Ramos (cell line): ENCODE data around the gene SMCP.

Source experiments
- in situ Hi-C: fragments of 300-500 bp; cut with MboI; formaldehyde crosslinking; loops from one replicate; pipeline ENCODE4 v1.14.3; 2022; ENCODE audit warnings: low sequenced_read_pairs; ENCODE audit not compliant: unreplicated experiment

The SMCP gene

DNA sequence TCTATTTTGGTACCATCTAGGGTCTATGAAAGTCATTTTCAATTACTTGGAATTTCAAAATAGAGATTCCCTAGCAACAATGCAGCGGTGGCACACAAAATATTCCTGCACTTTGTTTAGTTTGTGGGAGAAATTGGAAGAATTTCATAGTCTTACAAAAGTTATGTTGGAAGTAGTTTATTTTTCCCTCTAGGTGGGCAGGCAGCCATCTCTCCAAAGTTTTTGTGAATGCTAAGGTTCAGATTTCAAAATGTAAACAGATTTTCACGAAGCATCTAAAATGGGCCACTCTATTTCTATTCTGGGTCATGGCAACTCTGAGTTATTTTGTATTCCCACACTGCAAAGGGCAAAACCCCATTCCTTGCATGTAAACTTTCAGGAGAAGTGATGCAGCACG lies 8.0 kb downstream of the SMCP start:
- in situ Hi-C loops: no loop called here

DNA sequence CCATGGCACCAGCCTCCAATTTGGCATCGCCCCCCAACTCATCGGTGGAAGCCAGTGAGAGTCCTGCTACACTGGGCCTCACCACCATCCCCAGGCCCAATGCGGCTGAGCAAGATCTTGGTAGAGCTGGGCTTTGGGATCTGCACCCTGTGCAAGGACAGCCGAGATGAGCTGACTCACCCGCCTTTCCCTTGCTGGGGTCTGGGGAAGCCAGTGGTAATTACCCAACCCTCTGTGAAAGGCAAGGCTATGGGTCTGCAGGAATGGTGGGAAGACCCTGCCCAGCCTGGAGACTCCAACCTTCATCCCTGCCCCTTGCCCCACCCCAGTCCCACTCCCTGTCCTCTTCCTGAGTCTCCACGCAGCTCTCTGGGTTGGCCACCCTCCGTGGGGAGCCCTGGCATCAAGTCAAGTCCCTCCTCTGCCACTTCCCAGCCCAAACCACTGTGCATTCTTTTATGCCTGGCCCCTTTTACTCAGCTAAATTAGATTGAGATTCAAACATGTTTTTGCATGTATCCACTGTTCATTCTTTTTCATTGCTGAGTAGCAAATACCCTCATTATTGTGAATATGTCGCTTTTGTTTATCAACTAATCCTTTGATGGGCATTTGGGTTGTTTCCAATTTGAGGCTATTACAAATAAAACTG lies 8.8 kb downstream of the SMCP start:
- in situ Hi-C loops: no loop called here

DNA sequence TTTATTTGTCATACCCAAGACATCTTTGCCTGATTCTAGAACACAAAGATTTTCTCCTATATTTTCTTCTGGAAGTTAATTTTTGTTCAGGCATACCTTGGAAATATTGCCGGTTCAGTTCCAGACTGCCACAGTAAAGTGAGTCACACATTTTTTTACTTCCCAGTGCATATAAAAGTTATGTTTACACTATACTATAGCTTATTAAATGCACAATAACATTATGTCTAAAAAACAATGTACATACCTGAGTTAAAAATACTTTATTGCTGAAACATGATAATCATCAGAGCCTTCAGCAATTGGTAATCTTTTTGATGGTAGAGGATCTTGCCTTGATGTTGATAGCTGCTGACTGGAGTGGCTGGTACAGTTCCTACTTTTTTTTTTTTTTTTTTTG lies 10.0 kb downstream of the SMCP start:
- in situ Hi-C loops: no loop called here

DNA sequence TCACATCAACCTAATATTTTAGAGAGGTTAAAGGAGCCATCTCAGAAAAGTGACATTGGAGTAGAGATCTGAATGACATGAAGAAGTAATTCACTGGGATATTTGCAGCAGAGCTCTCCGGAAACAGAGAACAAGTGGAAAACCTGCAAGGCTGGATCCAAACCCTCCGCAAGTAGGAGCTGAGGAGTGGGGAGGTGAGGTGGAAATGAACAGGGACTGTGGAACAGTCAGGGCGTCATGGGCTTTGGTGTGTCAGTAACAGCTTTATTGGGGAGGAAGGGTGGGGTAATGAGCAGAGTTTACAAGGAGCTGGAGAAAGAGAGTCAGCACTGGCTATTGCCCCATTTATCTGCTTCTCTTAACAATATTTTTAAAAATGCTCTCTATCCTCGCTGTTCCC lies 20.9 kb downstream of the SMCP start:
- in situ Hi-C loops: no loop called here

DNA sequence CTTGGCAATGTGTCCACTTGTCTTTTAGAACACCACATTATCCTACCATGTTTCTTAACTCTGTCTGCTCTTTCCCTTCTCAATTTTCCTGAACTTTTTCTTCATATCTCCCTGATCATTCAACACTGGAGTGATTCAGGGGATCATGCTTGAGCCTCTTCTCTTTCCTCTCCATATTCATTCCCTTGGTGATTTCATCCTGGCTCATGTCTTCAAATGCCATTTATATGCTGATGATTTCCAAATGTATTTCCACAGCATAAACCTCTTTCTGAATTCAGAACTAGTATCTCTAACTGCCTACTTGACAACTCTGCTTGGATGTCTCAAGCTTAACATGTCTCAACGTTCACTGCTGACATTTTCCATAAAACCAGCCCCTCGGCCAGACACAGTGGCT lies 21.8 kb downstream of the SMCP start:
- in situ Hi-C loops: no loop called here

DNA sequence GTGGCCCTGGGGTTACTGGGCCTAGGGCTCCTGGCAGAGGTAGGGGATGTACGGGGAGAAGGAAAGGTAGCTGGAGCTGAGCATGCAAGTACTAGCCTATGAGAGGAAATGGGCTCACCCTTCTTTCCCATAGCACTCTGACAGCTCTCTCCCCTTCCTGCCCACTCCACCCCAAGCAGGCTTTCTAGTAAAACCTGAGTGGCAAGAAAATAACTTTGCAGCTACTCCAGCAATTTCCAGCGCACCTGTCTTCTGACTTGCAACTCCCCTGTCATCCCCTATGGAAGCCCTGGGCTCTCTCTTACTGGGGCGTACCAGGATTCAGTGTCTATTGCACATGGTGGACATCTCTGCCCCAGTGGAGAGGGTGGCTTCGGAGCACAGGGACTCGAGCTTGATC lies 23.5 kb downstream of the SMCP start:
- in situ Hi-C loops: no loop called here

DNA sequence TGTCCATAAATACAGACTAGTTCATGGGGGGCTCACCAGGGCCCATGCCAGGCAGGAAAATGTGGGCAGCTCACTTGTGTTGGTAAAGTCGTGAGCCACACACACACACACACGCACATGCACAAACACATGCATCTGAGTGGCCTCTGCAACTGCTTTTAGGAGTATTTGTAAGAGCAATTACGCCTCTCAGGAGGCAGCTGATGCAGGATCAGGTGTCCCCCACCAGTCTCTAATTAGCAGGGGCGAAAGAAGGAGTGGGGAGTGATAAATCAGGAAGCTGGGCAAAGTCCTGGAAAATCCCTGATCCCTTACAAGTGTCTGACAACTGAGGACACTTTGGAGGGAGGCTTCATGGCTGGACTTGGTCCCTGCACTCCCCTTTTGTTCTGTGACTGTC lies 24.5 kb downstream of the SMCP start:
- in situ Hi-C loops: no loop called here

DNA sequence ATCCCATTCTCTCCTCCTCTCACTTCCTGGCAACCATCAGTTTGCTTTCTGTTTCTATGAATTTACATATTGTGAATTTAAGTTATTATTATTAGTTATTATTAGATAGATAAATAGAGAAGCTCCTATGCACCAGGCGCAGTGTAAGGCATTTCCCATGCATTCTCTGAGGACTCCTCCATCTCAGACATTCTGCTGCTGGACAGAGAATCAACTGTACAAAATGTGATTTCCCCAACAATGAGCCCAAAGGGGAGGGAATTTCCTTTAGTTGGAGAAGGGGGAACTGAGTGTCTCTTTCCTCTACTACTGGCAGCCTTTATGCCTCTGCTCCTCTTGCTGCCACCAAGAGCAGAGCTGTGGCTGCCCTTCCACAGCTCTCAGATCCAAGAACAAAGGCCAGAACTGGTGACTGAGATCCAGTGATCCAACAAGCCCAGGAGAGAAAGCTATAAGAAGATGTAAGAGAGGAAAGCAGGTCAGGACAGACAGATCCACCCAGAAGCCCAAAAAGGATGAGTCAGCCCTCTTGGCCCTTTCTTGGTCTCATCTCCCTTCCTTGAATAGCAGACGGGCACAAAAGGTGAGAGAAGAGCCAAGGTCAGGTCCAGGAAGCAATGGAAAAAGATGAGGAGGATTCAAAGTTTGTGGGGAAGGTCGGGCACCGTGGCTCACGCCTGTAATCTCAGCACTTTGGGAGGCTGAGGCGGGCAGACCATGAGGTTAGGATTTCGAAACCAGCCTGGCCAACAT lies 26.7 kb downstream of the SMCP start:
- in situ Hi-C loops: no loop called here

DNA sequence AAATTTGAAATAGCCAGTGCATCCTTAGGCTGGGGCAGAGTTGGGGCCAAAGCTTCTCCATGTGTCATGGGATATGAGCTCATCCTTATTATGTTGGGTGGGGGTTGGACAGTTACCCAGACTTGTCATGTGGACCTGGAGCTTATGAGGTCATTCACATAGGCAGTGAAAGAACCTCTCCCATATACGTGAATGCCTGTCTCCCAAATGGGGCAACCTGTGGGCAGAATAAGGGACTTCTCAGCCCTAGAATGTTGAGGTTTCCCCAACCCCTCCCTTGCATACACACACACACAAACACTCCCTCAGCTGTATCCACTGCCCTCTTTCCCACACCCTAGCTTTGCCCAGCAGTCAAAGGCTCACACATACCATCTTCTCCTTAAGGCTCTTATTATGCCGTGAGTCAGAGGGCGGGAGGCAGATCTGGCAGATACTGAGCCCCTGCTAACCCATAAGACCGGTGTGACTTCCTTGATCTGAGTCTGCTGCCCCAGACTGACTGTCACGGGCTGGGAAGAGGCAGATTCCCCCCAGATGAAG lies 28.0 kb downstream of the SMCP start:
- in situ Hi-C loops: no loop called here

DNA sequence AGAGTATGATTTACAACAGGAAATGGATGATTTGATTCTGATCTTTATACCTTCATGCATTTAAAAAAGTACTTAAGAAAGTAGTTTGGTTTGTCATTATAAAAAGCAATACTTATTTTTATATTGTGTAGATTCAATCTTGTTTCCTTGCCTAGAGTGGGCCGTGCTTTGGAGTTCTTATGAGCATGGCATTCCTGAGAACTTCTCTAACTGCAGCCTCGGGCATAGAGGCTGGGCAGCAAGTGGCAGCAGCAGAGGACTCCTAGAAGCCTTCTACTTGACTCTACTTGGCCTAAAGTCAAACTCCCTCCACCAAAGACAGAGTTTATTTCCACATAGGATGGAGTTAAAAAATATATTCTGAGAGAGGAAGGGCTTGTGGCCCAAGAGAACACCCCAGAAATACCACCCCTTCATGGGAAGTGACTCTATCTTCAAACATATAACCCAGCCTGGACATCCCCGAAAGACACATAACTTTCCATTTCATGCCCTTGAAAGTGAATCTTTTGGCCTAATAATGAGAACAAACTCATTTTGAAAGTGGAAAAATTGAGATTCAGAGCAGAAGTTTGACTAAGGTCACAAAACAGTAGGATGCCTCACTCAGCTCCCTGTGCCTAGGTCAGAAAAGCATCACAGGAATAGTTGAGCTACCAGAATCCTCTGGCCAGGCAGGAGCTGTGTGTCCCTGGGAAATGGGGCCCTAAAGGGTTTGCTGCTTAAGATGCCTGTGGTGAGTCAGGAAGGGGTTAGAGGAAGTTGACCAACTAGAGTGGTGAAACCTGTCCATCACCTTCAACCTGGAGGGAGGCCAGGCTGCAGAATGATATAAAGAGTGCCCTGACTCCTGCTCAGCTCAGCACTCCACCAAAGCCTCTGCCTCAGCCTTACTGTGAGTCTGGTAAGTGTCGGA lies 29.8 kb downstream of the SMCP start, which contains the start of gene IVL:
Gene IVL (plus strand): TSS at position 861 of the 916 bp plus-strand sequence. CDS start 1,252 bp downstream, outside the sequence.
- in situ Hi-C loops: no loop called here

DNA sequence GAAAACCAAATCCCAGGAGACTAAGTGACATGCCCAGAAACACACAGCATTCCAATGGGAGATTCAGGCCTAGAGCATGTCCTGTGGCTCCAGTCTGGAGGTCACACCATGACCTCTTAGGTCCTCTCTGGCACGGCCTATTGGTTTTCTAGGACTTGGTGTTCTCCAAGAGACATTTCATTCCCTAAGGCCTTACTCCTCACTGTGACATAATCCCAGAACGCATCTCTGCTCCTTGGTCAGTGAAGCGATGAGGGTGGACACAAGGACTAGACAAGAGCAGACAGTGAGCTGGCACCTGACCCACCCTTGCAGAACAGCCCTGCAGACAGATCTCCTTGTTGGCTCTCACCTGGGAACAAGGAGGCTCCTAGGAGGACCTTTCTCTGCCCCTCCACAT lies 31.1 kb downstream of the SMCP start:
- in situ Hi-C loops: no loop called here

DNA sequence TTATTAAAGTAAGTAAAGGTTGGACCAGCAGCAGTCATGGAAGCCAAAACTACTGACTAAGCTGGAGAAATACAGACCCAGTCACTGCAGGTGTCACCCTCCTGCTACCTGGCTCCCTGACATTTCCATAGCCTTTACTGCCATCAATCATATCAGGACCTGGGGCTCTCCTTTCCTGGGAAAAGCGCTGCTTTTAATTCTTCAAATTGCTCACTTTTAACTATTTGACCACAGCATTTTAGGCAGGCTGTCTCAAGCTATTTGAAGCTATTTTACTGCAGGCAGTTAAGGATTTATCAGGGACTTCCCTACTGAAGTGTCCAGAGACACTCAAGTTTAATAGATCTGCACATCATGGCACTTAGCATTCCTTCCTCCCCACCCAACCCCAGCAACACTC lies 34.3 kb downstream of the SMCP start:
- in situ Hi-C loops: no loop called here

DNA sequence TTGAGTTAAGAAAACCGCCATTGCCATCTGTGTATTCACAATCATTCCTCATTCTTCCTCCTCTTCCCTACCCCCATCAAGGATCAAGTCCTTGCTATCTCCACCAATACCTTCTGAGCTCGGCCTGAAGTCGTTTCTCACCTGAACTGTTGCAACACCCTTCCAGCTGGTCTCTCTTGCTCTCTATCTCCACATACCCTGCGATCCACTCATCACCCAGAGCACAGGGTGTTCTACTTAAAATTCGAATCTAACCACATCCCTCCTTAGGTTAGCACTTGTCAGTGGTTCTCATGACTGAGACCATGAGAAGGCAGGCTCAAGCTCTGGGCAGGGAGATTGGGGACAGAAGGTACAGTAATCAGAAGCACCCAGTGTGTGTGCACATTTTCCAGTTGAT lies 34.8 kb downstream of the SMCP start:
- in situ Hi-C loops: no loop called here

DNA sequence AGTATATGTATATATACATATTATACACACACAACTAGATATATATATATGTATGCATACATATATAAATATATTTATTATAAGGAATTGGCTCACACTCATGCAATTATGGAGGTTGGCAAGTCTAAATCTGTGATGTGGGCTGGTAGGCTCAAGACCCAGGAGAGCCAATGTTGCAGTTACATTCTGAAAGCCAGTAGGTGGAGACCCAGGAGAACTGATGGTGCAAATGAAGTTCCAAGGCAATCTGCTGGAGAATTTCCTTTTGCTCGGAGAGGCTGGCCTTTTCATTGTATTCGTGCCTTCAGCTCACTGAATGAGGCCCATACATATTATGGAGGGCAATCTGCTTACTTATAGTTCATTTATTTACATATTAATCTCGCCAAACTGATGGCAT lies 39.7 kb downstream of the SMCP start:
- in situ Hi-C loops: no loop called here

DNA sequence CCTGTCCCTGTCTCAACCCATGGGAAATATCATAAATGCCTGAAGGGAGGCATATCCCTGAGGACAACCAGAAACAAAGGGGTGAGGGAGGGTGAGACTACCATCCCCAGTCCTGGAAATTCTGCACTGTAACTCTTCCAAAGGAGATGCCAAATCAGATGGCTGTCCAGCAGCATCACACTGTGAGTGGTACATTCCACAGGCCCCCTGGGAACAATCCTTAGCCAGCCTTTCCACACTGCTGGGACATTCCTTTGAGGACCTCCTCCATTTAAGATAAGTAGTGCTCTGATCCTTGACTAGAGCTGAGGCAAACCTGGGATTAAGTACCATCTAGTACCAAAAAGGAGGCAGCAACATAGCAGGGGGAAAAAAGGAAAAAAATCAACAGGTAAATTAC lies 40.9 kb downstream of the SMCP start:
- in situ Hi-C loops: no loop called here

DNA sequence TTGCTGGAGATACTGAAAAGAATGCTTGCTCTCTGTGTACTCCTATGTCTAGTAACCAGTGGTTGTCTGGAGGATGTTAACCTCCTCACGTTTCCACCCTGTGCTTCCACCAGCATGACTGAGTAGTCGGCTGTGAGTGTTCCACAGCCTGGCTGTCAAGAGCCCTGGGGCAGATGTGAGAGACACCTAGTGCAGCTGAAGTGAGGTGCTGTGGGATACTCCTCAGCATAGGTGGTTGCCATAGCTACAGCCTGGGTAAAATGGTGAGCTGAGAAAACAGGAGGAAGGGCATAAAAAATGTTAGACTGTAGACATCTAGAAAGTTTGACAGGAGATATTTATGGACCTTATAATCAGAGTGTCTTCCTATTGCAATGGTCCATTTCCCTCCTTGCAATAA lies 46.1 kb downstream of the SMCP start:
- in situ Hi-C loops: no loop called here

DNA sequence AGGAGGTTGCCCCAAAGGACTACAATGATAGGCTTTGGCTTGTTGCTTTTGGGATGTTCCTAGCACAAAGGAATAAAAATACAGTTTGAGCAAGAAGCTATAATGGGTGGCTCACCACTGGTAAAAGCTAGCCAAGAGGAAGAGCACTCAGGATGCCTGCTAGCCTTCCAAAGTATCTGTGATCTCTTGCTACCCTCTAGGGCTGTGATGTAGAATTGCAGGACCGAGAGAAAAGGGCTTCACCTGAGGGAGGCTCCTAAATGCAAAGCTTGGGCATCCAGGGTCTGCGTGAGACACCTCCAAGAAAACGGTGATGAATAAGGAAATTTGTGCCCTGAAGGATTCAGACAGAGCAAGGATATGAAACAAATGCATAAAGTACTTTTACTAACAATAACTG lies 48.0 kb downstream of the SMCP start:
- in situ Hi-C loops: no loop called here

DNA sequence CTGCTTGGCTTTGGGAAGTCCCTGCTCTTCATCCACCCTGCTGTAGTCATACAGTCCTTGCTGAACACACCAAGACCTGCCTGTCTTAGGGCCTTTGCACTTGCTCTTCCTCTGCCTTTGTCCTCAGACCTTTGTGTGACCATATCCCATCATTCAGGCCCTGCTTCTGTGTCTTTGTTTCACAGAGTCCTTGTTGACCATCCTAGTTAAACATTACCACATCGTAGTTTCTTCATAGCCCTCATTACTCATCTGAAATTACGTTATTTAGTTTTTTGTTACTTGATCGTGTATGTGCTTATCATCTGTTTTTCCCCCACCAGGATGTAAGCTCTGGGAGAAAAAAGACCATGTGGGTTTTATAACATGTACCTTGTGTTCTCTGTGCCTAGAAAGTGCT lies 50.5 kb downstream of the SMCP start:
- in situ Hi-C loops: no loop called here

DNA sequence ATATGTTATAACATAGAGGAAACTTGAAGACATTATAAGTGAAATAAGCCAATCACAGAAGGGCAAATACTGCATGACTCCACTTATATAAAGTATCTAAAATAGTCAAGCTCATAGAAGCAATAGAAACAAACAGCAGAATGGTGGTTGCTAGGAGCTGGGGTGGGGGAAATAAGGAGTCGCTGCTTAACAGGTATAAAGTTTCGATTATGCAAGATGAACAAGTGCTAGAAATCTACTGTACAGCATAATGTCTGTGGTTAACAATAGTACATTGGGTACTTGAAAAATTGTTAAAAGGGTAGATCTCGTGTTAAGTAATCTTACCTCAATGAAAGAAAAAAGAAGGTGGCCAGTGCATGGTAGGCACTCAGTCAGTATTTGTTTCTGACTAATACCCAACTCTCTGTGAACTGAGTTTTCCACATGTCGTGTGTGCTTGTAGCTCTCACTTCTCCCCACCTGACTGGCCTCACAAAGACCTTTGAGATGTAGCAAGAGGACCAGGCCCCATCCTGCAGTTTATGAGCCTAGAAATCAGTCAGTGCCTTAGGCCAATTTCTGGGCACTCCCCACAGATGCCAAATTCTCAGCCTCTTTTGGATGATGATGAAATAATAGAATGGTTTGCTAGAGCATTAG lies 54.2 kb downstream of the SMCP start:
- in situ Hi-C loops: no loop called here

DNA sequence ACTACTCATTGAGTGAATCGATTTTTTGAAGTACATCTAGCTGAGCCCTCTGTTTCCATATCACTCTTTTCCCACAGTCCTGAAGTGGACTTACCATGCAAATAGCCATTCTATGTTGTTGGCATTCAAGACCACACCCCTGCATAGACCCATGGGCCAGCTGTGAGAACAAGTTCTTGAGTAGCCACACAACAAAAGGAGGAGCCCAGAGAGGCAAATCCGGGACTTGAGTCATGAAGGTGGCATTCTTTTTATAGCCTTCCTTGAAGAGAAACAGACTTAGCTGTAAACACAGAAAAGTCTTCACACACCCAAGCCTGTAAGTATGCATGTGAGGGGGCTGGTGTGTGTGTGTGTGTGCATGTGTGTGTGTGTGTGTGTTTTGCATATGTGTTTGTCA lies 55.1 kb downstream of the SMCP start:
- in situ Hi-C loops: no loop called here
